Peyer's patch (tissue), 4 donors: ENCODE measurements around the gene GMEB2. TPM values are rescaled to one million over a fixed set of nuclear protein-coding genes. Genes with fewer than 3 reads are reported as not detected.
"Not testable (repeated sequence)": the region's sequence is repeated elsewhere in the genome, so short reads cannot be mapped to it uniquely, and the experiment has no call there.

ENCODE experiments used
- DNase-seq, 3 donors: peaks; one replicate each; pipeline ENCODE4 v3.0.0-alpha.2; 2017 to 2019
- H3K27ac ChIP-seq, 4 donors: fragments of 200-600 bp; sonication (generic); one replicate each; pipeline ENCODE4 v1.5.1; 2016 to 2019
- H3K27me3 ChIP-seq, 2 donors: fragments of 200-600 bp; sonication (generic); one replicate each; pipeline ENCODE4 v1.5.1; 2019
- H3K36me3 ChIP-seq, 3 donors: fragments of 200-600 bp; sonication (generic); one replicate each; pipeline ENCODE4 v1.5.1; 2016 to 2019
- H3K4me1 ChIP-seq, 4 donors: fragments of 200-600 bp; sonication (generic); one replicate each; pipeline ENCODE4 v1.5.1; 2016 to 2019
- H3K4me3 ChIP-seq, 4 donors: fragments of 200-600 bp; sonication (generic); 1 replicate in 3 of 4; 2 replicates in 1 of 4; pipeline ENCODE4 v1.5.1; 2016 to 2019; ENCODE audit warnings: mild to moderate bottlenecking in 1 of 4
- H3K9me3 ChIP-seq, 4 donors: fragments of 200-600 bp; sonication (generic); one replicate each; pipeline ENCODE4 v1.5.1; 2016 to 2019; ENCODE audit warnings: mild to moderate bottlenecking in 1 of 4
- CTCF ChIP-seq, 6 experiments: fragments of 450-650 bp in 4 of 6; fragments of 200-600 bp in 2 of 6; sonication (generic) in 1 of 6; IDR thresholded peaks; one replicate each; pipeline ENCODE4 v1.5.1; 2017 to 2019; ENCODE audit warnings: antibody characterized with exemption in 6 of 6, mild to moderate bottlenecking in 3 of 6, moderate library complexity in 1 of 6
- POLR2A ChIP-seq, 2 donors: fragments of 450-650 bp; IDR thresholded peaks; one replicate each; pipeline ENCODE4 v1.5.1; 2017; ENCODE audit warnings: antibody characterized with exemption in 2 of 2, mild to moderate bottlenecking in 2 of 2, moderate library complexity in 2 of 2
- total RNA-seq, 4 donors: library from RNA; depleted of rRNA; stranded (reverse); fragments of >200 nt; gene quantifications; one replicate each; pipeline ENCODE4 v1.1.0, GENCODE V29; 2016

Gene GMEB2
- total RNA-seq, 4 donors from 2014 or later: 13.8 to 24.5 (median 17.1) TPM

- DNase-seq: no peak
- no peak overlapping the region for H3K27ac ChIP-seq
- no peak overlapping the region for H3K4me3 ChIP-seq
- H3K27me3 ChIP-seq: no peaks in the 10 kb centered on the region
- TF ChIP-seq POLR2A (IDR thresholded peaks at IDR 0.05) (no peak), CTCF (IDR thresholded peaks at IDR 0.05) (no peak)
- peaks cover 0 to 8% (median 0%) of the 10 kb centered on the region in 4 donors for H3K4me1 ChIP-seq
- H3K36me3 ChIP-seq: peaks cover 0 to 54% (median 0%) of the 10 kb centered on the region in 3 donors
- H3K9me3 ChIP-seq: no peaks in the 10 kb centered on the region
These were observed 65.1 kb downstream of the GMEB2 start for GRCh38 chr20:63561624-63562396.

GRCh38 chr20:63560856-63561609, 65.9 kb downstream of the GMEB2 start:
- no peak for DNase-seq
- Histone ChIP-seq H3K27ac (no peak overlapping the region), H3K4me3 (no peak overlapping the region), H3K36me3 (peaks cover 0 to 54% (median 0%) of the 10 kb centered on the region in 3 donors), H3K4me1 (peaks cover 0 to 8% (median 0%) of the 10 kb centered on the region in 4 donors), H3K27me3 (no peaks in the 10 kb centered on the region), H3K9me3 (no peaks in the 10 kb centered on the region)
- TF ChIP-seq CTCF (IDR thresholded peaks at IDR 0.05): no peak
- TF ChIP-seq POLR2A (IDR thresholded peaks at IDR 0.05): no peak

GRCh38 chr20:63560333-63560805, 66.5 kb downstream of the GMEB2 start:
- Histone ChIP-seq H3K36me3 (peaks cover 0 to 48% (median 0%) of the 10 kb centered on the region in 3 donors), H3K27me3 (no peaks in the 10 kb centered on the region), H3K27ac (no peak overlapping the region), H3K4me1 (peaks cover 0 to 8% (median under 1%) of the 10 kb centered on the region in 4 donors), H3K9me3 (no peaks in the 10 kb centered on the region), H3K4me3 (no peak overlapping the region)
- TF ChIP-seq CTCF (IDR thresholded peaks at IDR 0.05) (no peak), POLR2A (IDR thresholded peaks at IDR 0.05) (no peak)
- DNase-seq: no peak

GRCh38 chr20:63559485-63560332, 67.2 kb downstream of the GMEB2 start:
- not testable (repeated sequence) for H3K9me3 ChIP-seq, H3K27me3 ChIP-seq, DNase-seq, H3K4me3 ChIP-seq, H3K27ac ChIP-seq
- H3K4me1 ChIP-seq: peaks cover 0 to 11% (median 3%) of the 10 kb centered on the region in 4 donors
- peaks cover 0 to 46% (median 0%) of the 10 kb centered on the region in 3 donors for H3K36me3 ChIP-seq

- no peak for TF ChIP-seq CTCF (IDR thresholded peaks at IDR 0.05)
- TF ChIP-seq POLR2A (IDR thresholded peaks at IDR 0.05): no peak
- Histone ChIP-seq H3K27ac (peak overlapping the region in 2 of 4 donors; percentile 26 to 60), H3K27me3 (no peaks in the 10 kb centered on the region), H3K9me3 (no peaks in the 10 kb centered on the region), H3K36me3 (peaks cover 0 to 46% (median 0%) of the 10 kb centered on the region in 3 donors), H3K4me3 (no peak overlapping the region), H3K4me1 (peaks cover 0 to 18% (median 10%) of the 10 kb centered on the region in 4 donors)
- DNase-seq: peak in 1 of 3 donors; percentile 75
These were observed 68.0 kb downstream of the GMEB2 start for GRCh38 chr20:63558804-63559484.
